Heart right ventricle (tissue), 16 donors: ENCODE results near the gene USP2. TPM values are rescaled to one million over a fixed set of nuclear protein-coding genes. Genes with fewer than 3 reads are reported as not detected.

Source experiments
- ATAC-seq, 8 donors: fragments of 200-7000 bp; cut with Tn5 transposase; one replicate each; pipeline ENCODE4 v1.9.1; 2020; ENCODE audit warnings: mild to moderate bottlenecking in 8 of 8, moderate library complexity in 8 of 8, moderate number of reproducible peaks in 1 of 8
- DNase-seq, 2 donors: peaks; one replicate each; pipeline ENCODE4 v3.0.0-alpha.2; 2020
- H3K27ac ChIP-seq, 10 donors: fragments of 200-600 bp; sonication (generic) in 2 of 10; one replicate each; pipeline versions ENCODE4 v1.5.0 to v1.8.0; 2020 to 2022; ENCODE audit warnings: mild to moderate bottlenecking in 3 of 10
- H3K27me3 ChIP-seq, 7 donors: fragments of 200-600 bp; one replicate each; pipeline ENCODE4 v1.8.0; 2021 to 2022; ENCODE audit warnings: mild to moderate bottlenecking in 2 of 7
- H3K36me3 ChIP-seq, 9 donors: fragments of 200-600 bp; sonication (generic) in 1 of 9; one replicate each; pipeline versions ENCODE4 v1.5.0 to v1.8.0; 2020 to 2022; ENCODE audit warnings: mild to moderate bottlenecking in 2 of 9
- H3K4me1 ChIP-seq, 9 donors: fragments of 200-600 bp; sonication (generic) in 1 of 9; one replicate each; pipeline versions ENCODE4 v1.5.0 to v1.8.0; 2020 to 2022; ENCODE audit warnings: mild to moderate bottlenecking in 4 of 9
- H3K4me3 ChIP-seq, 10 donors: fragments of 200-600 bp; sonication (generic) in 2 of 10; one replicate each; pipeline versions ENCODE4 v1.5.0 to v1.8.0; 2020 to 2022; ENCODE audit warnings: mild to moderate bottlenecking in 7 of 10, moderate library complexity in 2 of 10
- H3K9me3 ChIP-seq, 11 donors: fragments of 200-600 bp in 10 of 11; sonication (generic) in 2 of 11; one replicate each; pipeline versions ENCODE4 v1.5.0 to v1.8.0; 2013 to 2022; ENCODE audit warnings: mild to moderate bottlenecking in 2 of 11, control low read depth in 1 of 11, moderate library complexity in 1 of 11
- WGBS, 2 donors: extraction: QIAGEN DNeasy Blood & Tissue Kit; methylation state at CpG; one replicate each; pipeline ENCODE4 v1.1.7; 2013; ENCODE audit warnings: inconsistent platforms in 1 of 2; 5-methylcytosine and 5-hydroxymethylcytosine counted together
- intact Hi-C, 10 donors: fragments of 100-400 bp; cut with DNase I; formaldehyde crosslinking; loops; one replicate each; pipeline versions ENCODE4 v1.11.1 to v1.14.2; 2022
- polyA plus RNA-seq, 2 donors: library from polyadenylated mRNA; stranded (reverse); fragments of 200-250 nt; gene quantifications; one replicate each; pipeline ENCODE4 v1.2.3, GENCODE V29; 2013
- total RNA-seq, 10 donors: library from RNA; stranded (reverse); fragmentation: NEBNext Ultra II Directional in 3 of 10; extraction: Animal tissue kit (Norgen Biotek cat#: 25700) in 3 of 10; gene quantifications; one replicate each; pipeline versions ENCODE4 v1.2.1 to v1.2.4, GENCODE V29; 2021 to 2023
- TF ChIP-seq, protein P1 (sequence below), 9 donors: fragments of 200-600 bp; sonication (generic) in 2 of 9; IDR thresholded peaks; one replicate each; pipeline versions ENCODE4 v1.5.0 to v1.8.0; 2021 to 2022; ENCODE audit warnings: antibody characterized with exemption in 9 of 9, mild to moderate bottlenecking in 5 of 9, moderate library complexity in 1 of 9
- donor health status: Arrhythmogenic right ventricular cardiomyopathy.
- donor health status: ischemic (EF 13 %, LVEDD 7.1; RV severe dilation, severe dysfunction).
- donor health status: healthy with polysubstance abuse.
- donor health status: DM: no; HTN: yes; CAD: no.
- donor health status: DM: no; HTN: no; CAD: no.
- donor health status: ischemic (EF 25% LVEDD 6.9; RV normal size, moderate dysfunction).
- donor health status: ischemic (EF 25% LVEDD 5.7; RV mildly dilated, moderate dysfunction).
- donor health status: healthy.
- donor health status: DM: yes; HTN: yes; CAD: no.
- donor health status: Ischemic cardiomyopathy.
- donor health status: ischemic (EF 35%, LVEDD 5.7; RV mildly dilated, moderate dysfunction).
- donor health status: nonischemic (EF 11% LVEDD 7.7; RV severe dilation, severe dysfunction).
- donor health status: DM: yes; HTN: yes; CAD: no.
- donor health status: PGD.
- donor health status: ischemic (EF 29% LVEDD 5.4; RV normal size, mild dysfunction).
- donor health status: nonischemic (EF 23%, LVEDD 6.1; RV moderate dilation, normal function).

USP2 gene
- total and polyA plus RNA-seq, 12 donors, result 42.0 to 183 (median 130) TPM

DNA sequence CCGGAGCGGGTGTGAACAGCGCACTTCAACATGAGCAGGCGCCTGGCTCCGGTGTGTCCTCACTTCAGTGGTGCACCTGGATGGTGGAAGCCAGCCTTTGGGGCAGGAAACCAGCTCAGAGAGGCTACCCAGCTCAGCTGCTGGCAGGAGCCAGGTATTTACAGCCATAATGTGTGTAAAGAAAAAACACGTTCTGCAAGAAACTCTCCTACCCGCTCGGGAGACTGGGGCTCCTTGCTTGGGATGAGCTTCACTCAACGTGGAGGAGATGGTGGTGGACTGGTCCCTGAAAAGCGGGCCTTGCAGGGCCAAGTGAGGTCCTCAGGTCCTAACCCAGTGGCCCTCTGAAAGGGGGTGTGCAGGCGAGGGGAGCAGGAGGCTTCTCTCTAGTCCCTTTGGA lies 72.1 kb downstream of the USP2 start:
- Histone ChIP-seq H3K4me3 (no peak overlapping the region), H3K4me1 (peaks cover 0 to 41% (median 8%) of the 10 kb centered on the region in 9 donors), H3K36me3 (peaks cover 0 to 99% (median 49%) of the 10 kb centered on the region in 9 donors), H3K27ac (no peak overlapping the region), H3K27me3 (peaks cover 0 to 4% (median 0%) of the 10 kb centered on the region in 7 donors), H3K9me3 (no peaks in the 10 kb centered on the region)
- DNase-seq (no peak), ATAC-seq (no peak)
- WGBS, 2 donors, result 86 to 89% methylated on average over 11 of the region's 11 CpGs
- TF ChIP-seq, protein P1, sequence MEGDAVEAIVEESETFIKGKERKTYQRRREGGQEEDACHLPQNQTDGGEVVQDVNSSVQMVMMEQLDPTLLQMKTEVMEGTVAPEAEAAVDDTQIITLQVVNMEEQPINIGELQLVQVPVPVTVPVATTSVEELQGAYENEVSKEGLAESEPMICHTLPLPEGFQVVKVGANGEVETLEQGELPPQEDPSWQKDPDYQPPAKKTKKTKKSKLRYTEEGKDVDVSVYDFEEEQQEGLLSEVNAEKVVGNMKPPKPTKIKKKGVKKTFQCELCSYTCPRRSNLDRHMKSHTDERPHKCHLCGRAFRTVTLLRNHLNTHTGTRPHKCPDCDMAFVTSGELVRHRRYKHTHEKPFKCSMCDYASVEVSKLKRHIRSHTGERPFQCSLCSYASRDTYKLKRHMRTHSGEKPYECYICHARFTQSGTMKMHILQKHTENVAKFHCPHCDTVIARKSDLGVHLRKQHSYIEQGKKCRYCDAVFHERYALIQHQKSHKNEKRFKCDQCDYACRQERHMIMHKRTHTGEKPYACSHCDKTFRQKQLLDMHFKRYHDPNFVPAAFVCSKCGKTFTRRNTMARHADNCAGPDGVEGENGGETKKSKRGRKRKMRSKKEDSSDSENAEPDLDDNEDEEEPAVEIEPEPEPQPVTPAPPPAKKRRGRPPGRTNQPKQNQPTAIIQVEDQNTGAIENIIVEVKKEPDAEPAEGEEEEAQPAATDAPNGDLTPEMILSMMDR (IDR thresholded peaks at IDR 0.05), result no peak
- intact Hi-C loops, result no loop called here

DNA sequence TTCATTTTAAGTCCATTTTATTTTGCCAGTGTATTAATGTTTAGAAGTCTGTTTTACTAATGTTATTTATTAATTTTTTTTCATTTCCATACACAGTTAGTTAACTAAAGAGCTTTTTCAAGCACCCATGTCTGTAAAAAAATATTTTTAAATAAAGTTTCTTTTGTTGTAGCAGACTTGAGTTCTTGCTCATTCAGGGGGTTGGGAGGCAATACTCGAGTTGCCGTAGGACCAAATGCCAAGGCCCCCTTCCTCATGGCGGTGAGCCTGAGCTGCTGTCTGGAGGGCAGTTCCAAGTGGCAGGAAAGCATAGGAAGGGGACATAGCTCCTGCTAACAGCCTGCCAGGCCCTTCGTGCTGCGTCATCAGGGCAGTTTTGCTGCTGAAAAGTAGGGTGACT lies 73.5 kb downstream of the USP2 start:
- DNase-seq (no peak), ATAC-seq (no peak)
- H3K4me1 ChIP-seq, result peaks cover 0 to 31% (median 8%) of the 10 kb centered on the region in 9 donors
- intact Hi-C loops, result no loop called here
- WGBS, 2 donors, result 63 to 64% methylated on average over 5 of the region's 5 CpGs
- peak overlapping the region in 3 of 10 donors; percentile 6 to 67 (median 38) for H3K27ac ChIP-seq
- H3K9me3 ChIP-seq, result no peaks in the 10 kb centered on the region
- TF ChIP-seq, protein P1 (IDR thresholded peaks at IDR 0.05), result no peak
- peaks cover 0 to 99% (median 50%) of the 10 kb centered on the region in 9 donors for H3K36me3 ChIP-seq
- no peaks in the 10 kb centered on the region for H3K27me3 ChIP-seq
- H3K4me3 ChIP-seq, result no peak overlapping the region

DNA sequence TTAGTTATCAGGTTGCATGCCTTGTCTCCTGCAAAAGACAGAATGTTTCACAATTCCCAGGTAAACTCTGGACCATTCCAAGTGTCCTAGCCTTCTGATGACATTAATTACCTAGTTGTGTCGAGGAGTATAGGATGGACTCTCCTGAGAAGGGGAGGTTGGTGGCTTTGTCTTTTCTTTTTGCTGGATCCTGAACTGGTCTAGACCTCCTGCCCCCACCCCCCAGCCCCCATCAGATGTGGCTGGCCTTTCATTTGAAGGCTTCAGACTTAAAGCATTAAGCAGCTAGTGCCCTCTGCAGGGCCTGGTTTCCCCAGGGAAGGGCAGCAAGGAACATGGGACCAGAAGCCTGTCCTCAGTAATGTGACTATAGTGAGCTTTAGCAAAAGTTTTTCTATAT lies 74.3 kb downstream of the USP2 start:
- H3K9me3 ChIP-seq, result no peaks in the 10 kb centered on the region
- H3K4me1 ChIP-seq, result peaks cover 0 to 29% (median 8%) of the 10 kb centered on the region in 9 donors
- H3K4me3 ChIP-seq, result no peak overlapping the region
- intact Hi-C loops, result no loop called here
- peak in 3 of 8 donors; percentile 14 to 43 (median 20) for ATAC-seq
- 58 to 82% methylated on average over 1 of the region's 1 CpG for WGBS, 2 donors
- H3K36me3 ChIP-seq, result peaks cover 0 to 99% (median 45%) of the 10 kb centered on the region in 9 donors
- TF ChIP-seq, protein P1 (IDR thresholded peaks at IDR 0.05), result peak in 4 of 9 donors; percentile 15 to 41 (median 24)
- DNase-seq, result no peak
- peak overlapping the region in 8 of 10 donors; percentile 4 to 67 (median 42) for H3K27ac ChIP-seq
- no peaks in the 10 kb centered on the region for H3K27me3 ChIP-seq

DNA sequence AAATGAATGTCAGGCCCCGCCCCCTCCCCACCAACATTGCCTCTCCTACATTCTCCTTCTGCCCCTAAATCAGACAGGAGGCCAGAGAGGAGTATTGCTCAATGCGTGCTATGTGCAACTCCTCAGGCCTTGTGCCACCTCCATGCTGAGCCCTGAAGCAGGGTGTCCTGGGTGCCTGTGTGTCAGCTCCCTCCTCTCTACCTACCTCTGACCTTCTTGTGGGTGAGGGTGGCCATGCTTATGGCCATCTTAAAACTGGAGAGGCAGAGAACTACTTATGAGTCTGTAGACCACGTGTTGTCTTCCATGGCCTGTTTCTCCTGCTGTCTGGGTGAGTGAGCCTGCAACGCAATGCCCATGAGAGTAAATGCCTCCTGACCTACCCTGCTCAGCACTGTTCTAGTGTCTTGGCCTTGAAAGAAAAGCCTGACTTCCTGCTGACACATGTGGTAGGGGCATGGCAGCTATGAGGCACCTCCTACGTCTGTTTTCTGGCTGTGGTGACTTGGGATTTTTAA lies 75.1 kb downstream of the USP2 start:
- peak overlapping the region in 9 of 10 donors; percentile 4 to 67 (median 46) for H3K27ac ChIP-seq
- H3K27me3 ChIP-seq, result no peaks in the 10 kb centered on the region
- TF ChIP-seq, protein P1 (IDR thresholded peaks at IDR 0.05), result no peak
- 59 to 60% methylated on average over 5 of the region's 5 CpGs for WGBS, 2 donors
- peaks cover 0 to 24% (median 8%) of the 10 kb centered on the region in 9 donors for H3K4me1 ChIP-seq
- no peaks in the 10 kb centered on the region for H3K9me3 ChIP-seq
- ATAC-seq, result peak; percentile 59 to 73 (median 67)
- peaks cover 0 to 99% (median 37%) of the 10 kb centered on the region in 9 donors for H3K36me3 ChIP-seq
- H3K4me3 ChIP-seq, result no peak overlapping the region
- DNase-seq, result no peak
- intact Hi-C loops, result no loop called here
